ENCODE data around the gene MAVS.

MAVS gene

GRCh38 chr20:3846740-3847428, at the start of gene MAVS:
Gene MAVS, plus strand, starts transcription at chr20:3846834. Its CDS starts 7,791 bp downstream, at chr20:3854625.
- Mint-ChIP-seq H3K4me3 (peak within 1 kb of the TSS; percentile 87 to 93 (median 91)), H3K9me3 (no peaks in the 10 kb centered on the region), H3K36me3 (ENCODE audit: low read depth) (no peaks in the 10 kb centered on the region), H3K4me1 (peaks cover 13% of the 10 kb centered on the region), H3K27ac (peak within 1 kb of the TSS; percentile 53 to 88 (median 81)), H3K27me3 (ENCODE audit: low read depth) (no peaks in the 10 kb centered on the region)
- no peak for TF ChIP-seq CTCF (IDR thresholded peaks at IDR 0.05; ENCODE audit: unreplicated experiment in 3 of 3)

- no peak for TF ChIP-seq CTCF (IDR thresholded peaks at IDR 0.05; ENCODE audit: unreplicated experiment in 3 of 3)
- Mint-ChIP-seq H3K9me3 (no peaks in the 10 kb centered on the region), H3K36me3 (ENCODE audit: low read depth) (peaks cover 4% of the 10 kb centered on the region), H3K4me3 (peak overlapping the region; percentile 87 to 90 (median 88)), H3K27ac (peak overlapping the region; percentile 97 to 99 (median 98)), H3K4me1 (peaks cover 49% of the 10 kb centered on the region), H3K27me3 (ENCODE audit: low read depth) (peaks cover 4% of the 10 kb centered on the region)
Observed at GRCh38 chr20:3797226-3797545, 49.4 kb upstream of the MAVS start.

- Mint-ChIP-seq H3K36me3 (ENCODE audit: low read depth) (peaks cover 10% of the 10 kb centered on the region), H3K9me3 (no peaks in the 10 kb centered on the region), H3K27me3 (ENCODE audit: low read depth) (no peaks in the 10 kb centered on the region), H3K27ac (peak overlapping the region; percentile 97 to 99 (median 98)), H3K4me1 (peaks cover 55% of the 10 kb centered on the region), H3K4me3 (peak overlapping the region; percentile 87 to 90 (median 88))
- TF ChIP-seq CTCF (IDR thresholded peaks at IDR 0.05; ENCODE audit: unreplicated experiment in 3 of 3) = no peak
Observed at GRCh38 chr20:3797592-3798372, 48.9 kb upstream of the MAVS start.

GRCh38 chr20:3798373-3798768, 48.3 kb upstream of the MAVS start:
- Mint-ChIP-seq H3K27me3 (ENCODE audit: low read depth) (no peaks in the 10 kb centered on the region), H3K27ac (peak overlapping the region; percentile 97 to 99 (median 98)), H3K4me1 (peaks cover 59% of the 10 kb centered on the region), H3K4me3 (peak overlapping the region; percentile 87 to 90 (median 88)), H3K9me3 (no peaks in the 10 kb centered on the region), H3K36me3 (ENCODE audit: low read depth) (peaks cover 14% of the 10 kb centered on the region)
- no peak for TF ChIP-seq CTCF (IDR thresholded peaks at IDR 0.05; ENCODE audit: unreplicated experiment in 3 of 3)

GRCh38 chr20:3798908-3799248, 47.8 kb upstream of the MAVS start:
- Mint-ChIP-seq H3K27ac (peak overlapping the region; percentile 97 to 99 (median 98)), H3K4me3 (peak overlapping the region; percentile 87 to 90 (median 88)), H3K36me3 (ENCODE audit: low read depth) (peaks cover 19% of the 10 kb centered on the region), H3K27me3 (ENCODE audit: low read depth) (peaks cover 2% of the 10 kb centered on the region), H3K9me3 (no peaks in the 10 kb centered on the region), H3K4me1 (peaks cover 64% of the 10 kb centered on the region)
- TF ChIP-seq CTCF (IDR thresholded peaks at IDR 0.05; ENCODE audit: unreplicated experiment in 3 of 3) = no peak

All from nephron (organoid).